ENCODE results near the gene NECAB3. TPM values are rescaled to one million over a fixed set of nuclear protein-coding genes. Genes with fewer than 3 reads are reported as not detected.

Gene NECAB3
- total and polyA plus RNA-seq, 2 donors (not counting 1 experiment from before 2014, with no cell fraction given): 8.5 to 11.8 TPM

DNA sequence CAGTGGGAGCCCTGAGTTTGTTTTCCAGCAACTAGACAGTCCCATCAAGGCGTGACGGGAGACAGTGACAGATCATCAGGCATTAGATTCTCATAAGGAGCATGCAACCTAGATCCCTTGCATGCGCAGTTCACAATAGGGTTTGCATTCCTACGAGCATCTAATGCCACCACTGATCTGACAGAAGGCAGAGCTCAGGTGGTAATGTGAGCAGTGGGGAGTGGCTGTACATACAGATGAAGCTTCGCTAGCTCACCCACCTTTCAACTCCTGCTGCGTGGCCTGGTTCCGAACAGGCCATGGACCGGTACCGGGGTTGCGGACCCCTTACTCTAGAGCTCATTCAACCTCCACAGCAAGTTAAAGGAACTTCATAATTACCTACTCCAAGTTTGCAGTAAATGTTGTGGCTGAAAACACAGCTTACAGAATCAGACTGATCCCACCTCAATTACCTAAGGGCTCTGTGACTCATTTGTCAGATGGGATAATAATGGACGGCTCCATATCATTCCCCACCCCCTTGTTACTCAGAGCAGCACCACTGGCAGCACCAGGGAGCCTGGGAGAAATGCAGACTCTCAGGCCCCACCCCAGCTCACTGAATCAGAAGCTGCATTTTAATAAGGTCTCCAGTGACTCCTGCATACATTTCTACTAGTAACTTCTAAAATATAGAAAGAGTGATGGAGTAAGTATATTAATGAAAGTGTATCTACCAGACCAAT is 30.1 kb upstream of the NECAB3 start:
- intact Hi-C loops (cut with micrococcal nuclease): no loop called here
- Mint-ChIP-seq H3K4me1 (no peaks in the 10 kb centered on the region), H3K27me3 (no peaks in the 10 kb centered on the region), H3K27ac (no peak overlapping the region), H3K4me3 (no peak overlapping the region), H3K9me3 (ENCODE audit: insufficient read depth) (no peaks in the 10 kb centered on the region)
- DNase-seq (no peak), ATAC-seq (ENCODE audit: low read depth) (no peak)
- Histone ChIP-seq H3K9me3 (ENCODE audit: control extremely low read depth in 1 of 3, control insufficient read depth in 2 of 3, insufficient read depth in 1 of 3, low read length in 2 of 3) (peaks cover 0 to 8% (median 0%) of the 10 kb centered on the region in 3 donors), H2AFZ (ENCODE audit: insufficient read depth, low read depth, low read length, poor library complexity, severe bottlenecking) (no peak overlapping the region), H3K36me3 (replicated peaks in 1 of 2; ENCODE audit: control extremely low read depth in 1 of 2, control insufficient read depth in 1 of 2, extremely low read depth in 1 of 2, insufficient read depth in 2 of 2, low read length in 1 of 2) (peaks cover 0 to 15% of the 10 kb centered on the region in 2 experiments), H3K4me3 (ENCODE audit: control extremely low read depth in 1 of 5, extremely low read depth in 1 of 5, insufficient read depth in 1 of 5, low read depth in 2 of 5, low read length in 4 of 5) (no peak overlapping the region), H3K9ac (ENCODE audit: low read length) (no peak overlapping the region), H3K4me1 (ENCODE audit: control insufficient read depth in 2 of 2, insufficient read depth in 2 of 2, low read length in 2 of 2) (no peaks in the 10 kb centered on the region), H4K20me1 (ENCODE audit: control insufficient read depth, insufficient read depth, low read length, poor library complexity, severe bottlenecking) (no peaks in the 10 kb centered on the region), H3K27ac (ENCODE audit: low read length in 2 of 2) (no peak overlapping the region), H3K79me2 (ENCODE audit: control insufficient read depth, insufficient read depth, low read length) (no peaks in the 10 kb centered on the region), H3K27me3 (replicated peaks in 1 of 4; ENCODE audit: control extremely low read depth in 1 of 4, control insufficient read depth in 3 of 4, insufficient read depth in 4 of 4, low read length in 3 of 4) (no peaks in the 10 kb centered on the region), H3K4me2 (replicated peaks; ENCODE audit: low read depth, low read length, poor library complexity, severe bottlenecking) (no peak overlapping the region)
- CTCF ChIA-PET: no interaction called here
- POLR2A ChIA-PET: no interaction called here
- 100% methylated on average over 2 of the region's 11 CpGs for WGBS (ENCODE audit: insufficient coverage)
- TF ChIP-seq, protein P1, sequence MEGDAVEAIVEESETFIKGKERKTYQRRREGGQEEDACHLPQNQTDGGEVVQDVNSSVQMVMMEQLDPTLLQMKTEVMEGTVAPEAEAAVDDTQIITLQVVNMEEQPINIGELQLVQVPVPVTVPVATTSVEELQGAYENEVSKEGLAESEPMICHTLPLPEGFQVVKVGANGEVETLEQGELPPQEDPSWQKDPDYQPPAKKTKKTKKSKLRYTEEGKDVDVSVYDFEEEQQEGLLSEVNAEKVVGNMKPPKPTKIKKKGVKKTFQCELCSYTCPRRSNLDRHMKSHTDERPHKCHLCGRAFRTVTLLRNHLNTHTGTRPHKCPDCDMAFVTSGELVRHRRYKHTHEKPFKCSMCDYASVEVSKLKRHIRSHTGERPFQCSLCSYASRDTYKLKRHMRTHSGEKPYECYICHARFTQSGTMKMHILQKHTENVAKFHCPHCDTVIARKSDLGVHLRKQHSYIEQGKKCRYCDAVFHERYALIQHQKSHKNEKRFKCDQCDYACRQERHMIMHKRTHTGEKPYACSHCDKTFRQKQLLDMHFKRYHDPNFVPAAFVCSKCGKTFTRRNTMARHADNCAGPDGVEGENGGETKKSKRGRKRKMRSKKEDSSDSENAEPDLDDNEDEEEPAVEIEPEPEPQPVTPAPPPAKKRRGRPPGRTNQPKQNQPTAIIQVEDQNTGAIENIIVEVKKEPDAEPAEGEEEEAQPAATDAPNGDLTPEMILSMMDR (IDR thresholded peaks at IDR 0.05): no peak
- TF ChIP-seq EZH2 (IDR thresholded peaks at IDR 0.05; ENCODE audit: borderline replicate concordance, insufficient read depth, low read depth, low read length, poor library complexity, severe bottlenecking): no peak

DNA sequence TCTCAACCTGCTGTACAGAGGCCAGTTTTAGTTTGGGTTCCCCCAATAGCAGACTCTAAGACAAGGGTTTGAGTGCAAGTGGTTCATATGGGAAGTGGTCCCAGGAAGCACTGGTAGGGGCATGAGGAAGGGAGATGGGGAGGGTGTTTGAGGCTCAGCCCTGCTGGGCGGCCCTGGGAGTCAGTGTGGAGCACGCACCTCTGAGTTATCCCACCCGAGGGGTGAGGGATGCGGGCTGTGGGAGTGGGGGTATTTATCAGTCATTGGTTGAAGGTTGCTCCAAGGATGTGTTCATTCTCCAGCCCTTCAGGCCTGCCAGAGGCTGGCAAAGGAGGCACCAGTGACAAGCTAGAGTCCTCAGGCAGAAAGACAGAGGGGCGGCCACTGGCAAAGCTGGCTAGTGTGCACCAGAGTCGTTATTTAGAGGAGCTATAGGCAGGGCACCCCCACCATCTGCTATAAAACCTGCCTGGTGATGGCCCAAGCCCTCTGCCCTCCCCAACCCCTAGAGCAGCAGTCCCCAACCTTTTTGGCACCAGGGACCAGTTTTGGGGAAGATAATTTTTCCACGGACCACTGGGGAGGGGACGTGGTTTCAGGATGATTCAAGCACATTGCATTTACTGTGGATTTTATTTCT is 29.4 kb upstream of the NECAB3 start:
- no peaks in the 10 kb centered on the region for H3K27me3 ChIP-seq (replicated peaks in 1 of 4; ENCODE audit: control extremely low read depth in 1 of 4, control insufficient read depth in 3 of 4, insufficient read depth in 4 of 4, low read length in 3 of 4)
- Mint-ChIP-seq H3K9me3 (ENCODE audit: insufficient read depth) (no peaks in the 10 kb centered on the region), H3K4me1 (no peaks in the 10 kb centered on the region), H3K27ac (no peak overlapping the region), H3K27me3 (no peaks in the 10 kb centered on the region), H3K4me3 (no peak overlapping the region)
- POLR2A ChIA-PET: no interaction called here
- H3K9me3 ChIP-seq (ENCODE audit: control extremely low read depth in 1 of 3, control insufficient read depth in 2 of 3, insufficient read depth in 1 of 3, low read length in 2 of 3): peaks cover 0 to 12% (median 0%) of the 10 kb centered on the region in 3 donors
- H3K4me3 ChIP-seq (ENCODE audit: control extremely low read depth in 1 of 5, extremely low read depth in 1 of 5, insufficient read depth in 1 of 5, low read depth in 2 of 5, low read length in 4 of 5): no peak overlapping the region
- no peaks in the 10 kb centered on the region for H3K4me1 ChIP-seq (ENCODE audit: control insufficient read depth in 2 of 2, insufficient read depth in 2 of 2, low read length in 2 of 2)
- H3K27ac ChIP-seq (ENCODE audit: low read length in 2 of 2): no peak overlapping the region
- no peak for ATAC-seq (ENCODE audit: low read depth)
- no peaks in the 10 kb centered on the region for H4K20me1 ChIP-seq (ENCODE audit: control insufficient read depth, insufficient read depth, low read length, poor library complexity, severe bottlenecking)
- no peak for DNase-seq
- 98% methylated on average over 6 of the region's 8 CpGs for WGBS (ENCODE audit: insufficient coverage)
- no peaks in the 10 kb centered on the region for H3K79me2 ChIP-seq (ENCODE audit: control insufficient read depth, insufficient read depth, low read length)
- TF ChIP-seq, protein P1 (IDR thresholded peaks at IDR 0.05): no peak
- no peak for TF ChIP-seq EZH2 (IDR thresholded peaks at IDR 0.05; ENCODE audit: borderline replicate concordance, insufficient read depth, low read depth, low read length, poor library complexity, severe bottlenecking)
- H2AFZ ChIP-seq (ENCODE audit: insufficient read depth, low read depth, low read length, poor library complexity, severe bottlenecking): no peak overlapping the region
- no peak overlapping the region for H3K4me2 ChIP-seq (replicated peaks; ENCODE audit: low read depth, low read length, poor library complexity, severe bottlenecking)
- CTCF ChIA-PET: no interaction called here
- H3K9ac ChIP-seq (ENCODE audit: low read length): no peak overlapping the region
- peaks cover 0 to 15% of the 10 kb centered on the region in 2 experiments for H3K36me3 ChIP-seq (replicated peaks in 1 of 2; ENCODE audit: control extremely low read depth in 1 of 2, control insufficient read depth in 1 of 2, extremely low read depth in 1 of 2, insufficient read depth in 2 of 2, low read length in 1 of 2)
- intact Hi-C loops (cut with micrococcal nuclease): no loop called here

Data from B cell (primary cell).